Thyroid gland (tissue), 4 donors: ENCODE results near the gene TESK2.
A peak's percentile ranks its signal among the peaks of the same experiment; 100 is the strongest.

ENCODE experiments used
- CTCF ChIP-seq, 6 experiments: fragments of 200-600 bp in 3 of 6; fragments of 450-650 bp in 3 of 6; sonication (generic) in 3 of 6; IDR thresholded peaks; one replicate each; pipeline ENCODE4 v1.5.1; 2016 to 2019; ENCODE audit warnings: antibody characterized with exemption in 6 of 6, mild to moderate bottlenecking in 2 of 6, inconsistent platforms in 1 of 6, moderate library complexity in 1 of 6
- POLR2A ChIP-seq, 2 donors: fragments of 450-650 bp; IDR thresholded peaks; one replicate each; pipeline ENCODE4 v1.6.1; 2017; ENCODE audit warnings: antibody characterized with exemption in 2 of 2, mild to moderate bottlenecking in 2 of 2, moderate library complexity in 1 of 2

GRCh38 chr1:45512641-45513054 is 21.7 kb upstream of the TESK2 start:
- TF ChIP-seq CTCF (IDR thresholded peaks at IDR 0.05) (peak; percentile 21 to 56 (median 51)), POLR2A (IDR thresholded peaks at IDR 0.05) (no peak)
